ENCODE results near the gene FUS. TPM values are rescaled to one million over a fixed set of nuclear protein-coding genes. Genes with fewer than 3 reads are reported as not detected.

FUS gene
- total RNA-seq, 1 experiment from 2014 or later = 522 TPM

GRCh38 chr16:31148281-31148728 is 31.6 kb upstream of the FUS start:
- POLR2A ChIA-PET = no interaction called here
- no TSS peak for BruUV-seq (replicated peaks)
- Histone ChIP-seq H3K27ac (ENCODE audit: low read depth, low read length) (peak overlapping the region; percentile 32; the same call in 1 of the 2 replicates), H3K27me3 (ENCODE audit: insufficient read depth, low read length) (no peaks in the 10 kb centered on the region), H3K4me1 (ENCODE audit: control insufficient read depth in 1 of 2, insufficient read depth in 2 of 2, low read length in 2 of 2) (peaks cover 14 to 29% of the 10 kb centered on the region in 2 experiments; a peak in 3 of 4 replicates), H3K79me2 (ENCODE audit: insufficient read depth, low read length) (no peaks in the 10 kb centered on the region), H3K9me2 (ENCODE audit: insufficient read depth) (no peaks in the 10 kb centered on the region), H3K4me3 (replicated peaks in 1 of 2; ENCODE audit: low read depth in 1 of 2, low read length in 2 of 2) (peak overlapping the region; percentile 22 to 27; a peak in 3 of 4 replicates), H4K20me1 (ENCODE audit: insufficient read depth) (no peaks in the 10 kb centered on the region), H3K4me2 (ENCODE audit: low read length) (peak overlapping the region; percentile 66), H3K36me3 (ENCODE audit: control insufficient read depth in 1 of 2, insufficient read depth in 2 of 2, low read length in 2 of 2) (no peaks in the 10 kb centered on the region), H2AFZ (ENCODE audit: low read depth, low read length, poor library complexity, severe bottlenecking) (peak overlapping the region; percentile 77), H3K9ac (ENCODE audit: low read length) (no peak overlapping the region), H3K9me3 (ENCODE audit: control insufficient read depth in 1 of 2, insufficient read depth in 1 of 2, low read depth in 1 of 2, low read length in 2 of 2) (no peaks in the 10 kb centered on the region)
- TF ChIP-seq ZNF274 (IDR thresholded peaks at IDR 0.05; ENCODE audit: low read depth, low read length) = no peak
- TF ChIP-seq FOSL1 (IDR thresholded peaks at IDR 0.05; ENCODE audit: low read depth) = no peak
- TF ChIP-seq, protein P1, sequence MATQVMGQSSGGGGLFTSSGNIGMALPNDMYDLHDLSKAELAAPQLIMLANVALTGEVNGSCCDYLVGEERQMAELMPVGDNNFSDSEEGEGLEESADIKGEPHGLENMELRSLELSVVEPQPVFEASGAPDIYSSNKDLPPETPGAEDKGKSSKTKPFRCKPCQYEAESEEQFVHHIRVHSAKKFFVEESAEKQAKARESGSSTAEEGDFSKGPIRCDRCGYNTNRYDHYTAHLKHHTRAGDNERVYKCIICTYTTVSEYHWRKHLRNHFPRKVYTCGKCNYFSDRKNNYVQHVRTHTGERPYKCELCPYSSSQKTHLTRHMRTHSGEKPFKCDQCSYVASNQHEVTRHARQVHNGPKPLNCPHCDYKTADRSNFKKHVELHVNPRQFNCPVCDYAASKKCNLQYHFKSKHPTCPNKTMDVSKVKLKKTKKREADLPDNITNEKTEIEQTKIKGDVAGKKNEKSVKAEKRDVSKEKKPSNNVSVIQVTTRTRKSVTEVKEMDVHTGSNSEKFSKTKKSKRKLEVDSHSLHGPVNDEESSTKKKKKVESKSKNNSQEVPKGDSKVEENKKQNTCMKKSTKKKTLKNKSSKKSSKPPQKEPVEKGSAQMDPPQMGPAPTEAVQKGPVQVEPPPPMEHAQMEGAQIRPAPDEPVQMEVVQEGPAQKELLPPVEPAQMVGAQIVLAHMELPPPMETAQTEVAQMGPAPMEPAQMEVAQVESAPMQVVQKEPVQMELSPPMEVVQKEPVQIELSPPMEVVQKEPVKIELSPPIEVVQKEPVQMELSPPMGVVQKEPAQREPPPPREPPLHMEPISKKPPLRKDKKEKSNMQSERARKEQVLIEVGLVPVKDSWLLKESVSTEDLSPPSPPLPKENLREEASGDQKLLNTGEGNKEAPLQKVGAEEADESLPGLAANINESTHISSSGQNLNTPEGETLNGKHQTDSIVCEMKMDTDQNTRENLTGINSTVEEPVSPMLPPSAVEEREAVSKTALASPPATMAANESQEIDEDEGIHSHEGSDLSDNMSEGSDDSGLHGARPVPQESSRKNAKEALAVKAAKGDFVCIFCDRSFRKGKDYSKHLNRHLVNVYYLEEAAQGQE (IDR thresholded peaks at IDR 0.05; ENCODE audit: low read depth) = no peak
- no peak for TF ChIP-seq SP1 (IDR thresholded peaks at IDR 0.05; ENCODE audit: low read depth)
- no peak for TF ChIP-seq SIN3A (IDR thresholded peaks at IDR 0.05; ENCODE audit: low read depth)
- no peak for TF ChIP-seq SRF (IDR thresholded peaks at IDR 0.05; ENCODE audit: low read depth)
- no peak for TF ChIP-seq JUND (IDR thresholded peaks at IDR 0.05)
- intact Hi-C loops (cut with micrococcal nuclease) = no loop called here
- ATAC-seq (peak; percentile 99), DNase-seq (ENCODE audit: low read depth, low spot score) (peak; percentile 35)
- RAD21 ChIA-PET (ENCODE audit: low non-redundant PET in 1 of 2, low total read pairs in 2 of 2, uncharacterized antibody in 2 of 2, unreplicated experiment in 2 of 2) = no interaction called here
- CTCF ChIA-PET = no interaction called here

DNA sequence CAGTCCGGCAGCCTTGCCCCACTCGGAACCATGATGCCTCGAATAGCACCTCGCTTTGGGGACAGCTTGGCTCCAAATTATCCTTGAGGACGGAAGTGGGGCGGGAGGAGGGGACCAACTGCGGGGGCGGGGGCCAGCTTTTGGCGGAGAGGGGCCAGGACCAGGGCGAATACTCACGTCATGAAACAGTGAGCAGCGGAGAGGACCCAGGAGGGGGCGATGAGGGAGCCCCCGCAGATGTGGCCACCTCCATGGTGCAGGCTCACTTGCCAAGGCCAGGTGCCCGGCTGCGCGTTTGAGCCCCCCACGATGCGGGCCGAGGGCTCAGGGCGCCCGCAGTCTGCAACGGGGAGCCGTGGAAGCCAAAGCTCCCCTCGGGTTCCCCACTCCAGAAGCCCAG is 31.0 kb upstream of the FUS start:
- no peak overlapping the region for H3K9ac ChIP-seq (ENCODE audit: low read length)
- TF ChIP-seq SIN3A (IDR thresholded peaks at IDR 0.05; ENCODE audit: low read depth) (no peak), CTCF (IDR thresholded peaks at IDR 0.05 in 2 of 3, conservative IDR thresholded peaks at IDR 0.05 in 1 of 3; ENCODE audit: borderline replicate concordance in 1 of 3, insufficient read depth in 1 of 3, low read depth in 2 of 3, low read length in 2 of 3) (no peak), EZH2phosphoT487 (IDR thresholded peaks at IDR 0.05; ENCODE audit: borderline replicate concordance) (no peak), SRF (IDR thresholded peaks at IDR 0.05; ENCODE audit: low read depth) (no peak), YY1 (IDR thresholded peaks at IDR 0.05; ENCODE audit: extremely low read depth, insufficient replicate concordance, low read depth, low read length) (no peak), ZNF274 (IDR thresholded peaks at IDR 0.05; ENCODE audit: low read depth, low read length) (no peak), RAD21 (IDR thresholded peaks at IDR 0.05; ENCODE audit: low read depth) (no peak), EZH2 (IDR thresholded peaks at IDR 0.05) (no peak), EGR1 (IDR thresholded peaks at IDR 0.05; ENCODE audit: low read depth) (no peak), FOSL1 (IDR thresholded peaks at IDR 0.05; ENCODE audit: low read depth) (no peak), POLR2A (IDR thresholded peaks at IDR 0.05; ENCODE audit: borderline replicate concordance, extremely low read depth, insufficient read depth, insufficient read length) (no peak), TCF7L2 (IDR thresholded peaks at IDR 0.05; ENCODE audit: borderline replicate concordance, extremely low read depth, insufficient read depth, insufficient read length) (no peak), ELF1 (IDR thresholded peaks at IDR 0.05; ENCODE audit: borderline replicate concordance, low read depth) (no peak)

More for the DNA sequence above, 31.0 kb upstream of the FUS start:
- Histone ChIP-seq H3K4me3 (replicated peaks in 1 of 2; ENCODE audit: low read depth in 1 of 2, low read length in 2 of 2) (no peak overlapping the region), H4K20me1 (ENCODE audit: insufficient read depth) (no peaks in the 10 kb centered on the region), H3K4me2 (ENCODE audit: low read length) (no peak overlapping the region), H3K36me3 (ENCODE audit: control insufficient read depth in 1 of 2, insufficient read depth in 2 of 2, low read length in 2 of 2) (no peaks in the 10 kb centered on the region), H3K9me2 (ENCODE audit: insufficient read depth) (no peaks in the 10 kb centered on the region), H3K27me3 (ENCODE audit: insufficient read depth, low read length) (no peaks in the 10 kb centered on the region), H3K27ac (ENCODE audit: low read depth, low read length) (no peak overlapping the region), H3K4me1 (ENCODE audit: control insufficient read depth in 1 of 2, insufficient read depth in 2 of 2, low read length in 2 of 2) (peaks cover 14 to 29% of the 10 kb centered on the region in 2 experiments; a peak in 3 of 4 replicates), H3K9me3 (ENCODE audit: control insufficient read depth in 1 of 2, insufficient read depth in 1 of 2, low read depth in 1 of 2, low read length in 2 of 2) (no peaks in the 10 kb centered on the region), H2AFZ (ENCODE audit: low read depth, low read length, poor library complexity, severe bottlenecking) (no peak overlapping the region), H3K79me2 (ENCODE audit: insufficient read depth, low read length) (no peaks in the 10 kb centered on the region)
- intact Hi-C loops (cut with micrococcal nuclease) = no loop called here
- ChIA-PET POLR2A (interaction anchor here (0.7 kb wide), 1 partner anchor 31 kb away, joined by 3 read pairs; the partner anchor contains the start of gene KAT8), RAD21 (ENCODE audit: low non-redundant PET in 1 of 2, low total read pairs in 2 of 2, uncharacterized antibody in 2 of 2, unreplicated experiment in 2 of 2) (no interaction called here), CTCF (no interaction called here)
- DNase-seq (ENCODE audit: low read depth, low spot score) = no peak
- no TSS peak for BruUV-seq (replicated peaks)
- no peak for ATAC-seq
